Stimulated activated CD8-positive, alpha-beta memory T cell treated with anti-CD3 and anti-CD28 coated beads, Interleukin-12 subunit alpha, Interleukin-12 subunit beta, amount 100 ng/mL, for 4 hours (primary cell): ENCODE results near the gene HAVCR2.
"Not testable (repeated sequence)": the region's sequence is repeated elsewhere in the genome, so short reads cannot be mapped to it uniquely, and the experiment has no call there.

ENCODE experiments used
- DNase-seq: peaks from one replicate; pipeline ENCODE4 v3.0.0-alpha.2; 2020; ENCODE audit warnings: low read depth

HAVCR2 gene

GRCh38 chr5:157088342-157088990 is 20.4 kb downstream of the HAVCR2 start:
- DNase-seq: no peak

DNA sequence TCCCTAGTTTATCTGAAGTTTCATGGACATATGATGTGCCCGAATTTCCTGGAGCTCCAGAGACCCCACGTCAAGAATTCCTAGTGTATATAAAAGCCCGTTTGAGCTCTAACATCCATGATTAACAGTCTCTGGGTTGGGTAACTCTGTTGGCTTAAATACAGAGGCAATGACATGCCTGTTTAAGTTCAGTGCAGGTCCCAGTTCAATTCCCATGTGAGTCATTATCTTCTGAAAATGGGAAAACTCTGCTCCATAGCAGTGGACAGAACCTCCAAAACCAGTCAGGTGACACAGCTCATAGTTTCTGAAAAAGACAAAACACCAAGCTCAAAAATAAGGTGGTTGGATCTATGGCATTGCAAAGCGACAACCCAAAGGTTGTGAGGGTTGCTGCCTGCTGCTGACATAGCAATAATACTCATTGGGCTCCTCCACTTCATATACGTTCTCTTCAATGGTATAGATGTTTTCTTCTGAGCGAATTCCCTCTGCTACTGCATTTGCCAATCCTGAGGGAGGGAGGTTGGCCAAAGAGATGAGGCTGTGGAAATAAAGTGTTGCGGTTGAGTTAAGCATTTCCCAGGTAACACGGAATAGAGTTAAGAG is 22.0 kb downstream of the HAVCR2 start:
- DNase-seq: no peak

- DNase-seq: no peak
Observed at GRCh38 chr5:157085930-157086329, 22.9 kb downstream of the HAVCR2 start.

- DNase-seq: no peak
Observed at GRCh38 chr5:157080286-157080685, 28.6 kb downstream of the HAVCR2 start.

DNA sequence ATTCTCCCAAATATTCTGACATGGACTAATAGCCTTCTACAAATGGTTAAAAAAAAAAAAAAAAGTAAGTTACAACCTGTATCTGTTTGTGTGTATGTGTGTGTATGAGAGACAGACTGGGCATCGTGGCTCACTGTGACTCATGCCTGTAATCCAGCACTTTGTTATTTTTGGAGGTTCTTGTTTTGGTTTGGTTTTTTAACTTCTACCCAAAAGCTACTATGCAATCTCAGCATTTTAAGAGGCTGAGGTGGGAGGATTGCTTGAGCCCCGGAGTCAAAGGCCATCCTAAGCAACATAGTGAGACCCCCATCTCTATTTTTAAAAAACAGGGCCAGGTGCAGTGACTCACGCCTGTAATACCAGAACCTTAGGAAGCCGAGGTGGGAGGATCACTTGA is 32.3 kb downstream of the HAVCR2 start:
- DNase-seq: no peak

DNA sequence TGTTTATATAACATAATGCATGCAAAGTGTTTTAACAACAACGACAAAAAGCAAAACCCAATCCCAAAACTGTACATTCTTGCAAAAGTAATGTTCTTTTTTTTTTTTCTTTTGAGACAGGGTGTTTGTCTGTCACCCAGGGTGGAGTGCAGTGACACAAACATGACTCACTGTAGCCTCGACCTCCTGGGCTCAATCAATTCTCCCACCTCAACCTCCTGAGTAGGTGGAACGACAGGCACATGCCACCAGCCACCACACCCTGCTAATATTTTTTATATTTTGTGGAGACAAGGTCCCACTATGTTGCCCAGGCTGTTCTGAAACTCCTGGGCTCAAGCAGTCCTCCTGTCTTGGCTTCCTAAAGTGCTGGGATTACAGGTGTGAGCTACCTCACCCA is 36.3 kb downstream of the HAVCR2 start:
- peak; percentile 4 for DNase-seq

DNA sequence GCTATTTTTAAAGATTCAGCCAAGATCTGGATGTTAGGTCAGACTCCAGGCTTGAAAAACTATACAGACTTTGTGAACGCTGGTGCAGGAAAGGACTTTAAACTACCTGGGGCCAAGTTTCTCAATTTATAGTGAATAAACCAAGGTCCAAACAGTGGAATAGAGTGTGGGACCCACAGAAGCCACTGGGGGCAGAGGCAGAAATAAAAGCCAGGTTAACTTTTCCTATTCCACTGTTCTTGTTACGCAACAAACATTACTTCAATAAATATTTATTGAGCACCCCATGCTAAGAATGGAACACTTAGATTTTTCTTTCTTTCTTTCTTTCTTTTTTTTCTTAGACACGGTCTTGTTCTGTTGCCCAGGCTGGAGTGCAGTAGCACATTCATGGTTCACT is 38.9 kb downstream of the HAVCR2 start:
- DNase-seq: no peak

GRCh38 chr5:157068785-157069184 is 40.1 kb downstream of the HAVCR2 start:
- no peak for DNase-seq

GRCh38 chr5:157068339-157068738 is 40.5 kb downstream of the HAVCR2 start:
- DNase-seq: no peak

GRCh38 chr5:157067005-157067404 is 41.8 kb downstream of the HAVCR2 start:
- DNase-seq: no peak

DNA sequence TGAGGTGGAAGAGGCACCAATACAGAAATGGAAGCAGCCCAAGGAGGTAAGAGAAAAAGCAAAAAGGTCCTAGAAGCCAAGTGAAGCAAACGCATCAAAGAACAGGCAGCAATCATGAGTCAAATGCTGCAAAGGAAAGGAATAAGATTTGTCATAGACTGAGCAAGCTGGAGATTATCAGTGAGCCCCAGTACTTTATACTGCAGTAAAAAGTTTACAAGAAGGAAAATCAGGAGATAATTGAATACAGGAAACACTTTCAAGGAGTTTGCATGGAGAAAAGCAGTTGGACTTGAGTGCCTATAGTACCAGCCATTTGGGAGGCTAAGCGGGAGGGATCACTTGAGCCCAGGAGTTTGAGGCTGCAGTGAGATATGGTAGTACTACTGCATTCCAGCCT is 42.8 kb downstream of the HAVCR2 start:
- DNase-seq: no peak

DNA sequence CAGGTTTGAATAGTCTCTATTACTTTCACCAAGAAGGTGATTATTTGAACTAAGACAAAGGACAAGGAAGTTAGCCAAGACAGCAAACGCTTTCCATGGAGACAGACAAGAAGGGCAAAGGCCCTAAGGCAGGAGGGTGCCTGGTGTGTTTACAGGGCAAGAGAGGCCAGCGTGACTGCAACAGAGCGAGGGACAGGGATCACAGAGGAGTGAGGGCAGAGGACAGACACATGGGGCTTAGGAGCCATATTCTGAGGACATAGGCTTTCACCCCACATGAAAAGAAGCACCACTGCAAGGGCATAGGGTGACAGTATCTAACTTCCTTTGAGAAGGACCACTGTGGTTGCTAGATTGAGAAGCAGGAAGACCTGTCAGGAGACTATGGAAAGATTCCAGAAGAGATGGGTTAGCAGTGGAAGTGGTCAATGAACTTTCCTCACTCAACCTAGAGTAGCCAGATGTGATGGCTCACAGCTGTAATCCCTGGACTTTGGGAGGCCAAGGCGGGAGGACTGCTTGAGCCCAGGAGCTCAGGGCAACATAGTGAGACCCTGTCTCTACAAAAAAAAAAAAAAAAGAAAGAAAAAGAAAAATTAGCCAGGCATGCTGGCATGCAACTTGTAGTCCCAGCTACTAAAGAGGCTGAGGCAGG is 44.9 kb downstream of the HAVCR2 start:
- no peak for DNase-seq

GRCh38 chr5:157059891-157060290 is 49.0 kb downstream of the HAVCR2 start:
- no peak for DNase-seq

DNA sequence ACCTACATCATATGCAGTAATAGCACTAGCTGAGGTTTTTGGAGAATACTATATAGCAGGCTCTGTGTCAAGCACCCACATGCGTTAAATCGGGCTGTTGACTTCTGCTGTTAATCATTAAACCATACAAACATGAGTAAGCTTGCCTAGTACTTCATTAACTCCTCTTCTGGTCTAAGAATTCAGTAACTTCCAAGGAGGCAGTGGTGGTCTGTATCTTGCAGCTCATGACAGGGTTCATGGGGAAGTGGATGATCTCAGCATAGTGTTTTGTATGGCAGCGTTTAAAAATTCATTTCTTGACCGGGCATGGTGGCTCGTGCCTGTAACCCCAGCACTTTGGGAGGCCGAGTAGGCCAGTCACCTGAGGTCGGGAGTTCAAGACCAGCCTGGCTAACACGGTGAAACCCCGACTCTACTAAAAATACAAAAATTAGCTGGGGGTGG is 49.7 kb downstream of the HAVCR2 start, which contains the start of gene HAVCR1:
Gene HAVCR1 (minus strand): TSS at position 24 of the 447 bp plus-strand sequence. CDS start 1,173 bp downstream, outside the sequence.
- no peak for DNase-seq

DNA sequence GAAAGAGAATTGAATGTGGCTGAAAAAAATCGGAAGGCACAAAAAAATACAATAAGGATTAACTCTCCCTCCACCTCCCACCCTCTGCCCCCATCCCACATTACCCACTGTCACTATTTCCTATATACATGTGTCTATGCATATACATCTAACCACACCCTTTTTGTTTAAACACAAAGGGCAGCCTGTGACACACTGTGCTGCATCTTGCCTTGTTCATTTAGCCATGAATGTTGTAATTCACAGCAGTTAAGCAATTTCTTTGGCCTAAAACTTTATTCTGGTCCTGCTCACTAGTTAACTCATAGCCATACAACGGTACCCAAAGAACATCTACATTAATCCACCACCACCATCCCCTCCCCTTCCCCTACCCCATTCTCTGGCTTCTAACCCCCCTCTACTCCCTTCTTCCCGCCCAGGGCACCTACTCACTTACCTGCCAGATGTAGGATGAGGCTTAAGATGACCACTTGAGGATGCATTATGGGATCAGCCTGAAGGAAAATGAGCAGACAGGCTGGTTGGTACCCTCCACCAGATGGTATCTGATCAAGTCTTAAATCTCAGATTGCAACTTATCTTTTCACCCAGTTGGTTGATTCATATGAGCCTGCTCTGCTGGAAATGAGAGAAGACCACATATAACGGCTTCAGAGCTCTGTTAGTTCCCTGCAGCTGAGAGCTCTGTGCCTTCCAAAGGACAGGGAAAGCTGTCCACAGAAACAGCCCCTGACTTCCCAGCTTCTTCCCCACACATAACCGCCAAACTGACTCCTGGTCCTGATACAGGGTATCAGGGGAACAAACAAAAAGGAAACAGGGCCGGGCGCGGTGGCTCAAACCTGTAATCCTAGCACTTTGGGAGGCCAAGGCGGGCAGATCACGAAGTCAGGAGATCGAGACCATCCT is 51.1 kb downstream of the HAVCR2 start:
- no peak for DNase-seq

DNA sequence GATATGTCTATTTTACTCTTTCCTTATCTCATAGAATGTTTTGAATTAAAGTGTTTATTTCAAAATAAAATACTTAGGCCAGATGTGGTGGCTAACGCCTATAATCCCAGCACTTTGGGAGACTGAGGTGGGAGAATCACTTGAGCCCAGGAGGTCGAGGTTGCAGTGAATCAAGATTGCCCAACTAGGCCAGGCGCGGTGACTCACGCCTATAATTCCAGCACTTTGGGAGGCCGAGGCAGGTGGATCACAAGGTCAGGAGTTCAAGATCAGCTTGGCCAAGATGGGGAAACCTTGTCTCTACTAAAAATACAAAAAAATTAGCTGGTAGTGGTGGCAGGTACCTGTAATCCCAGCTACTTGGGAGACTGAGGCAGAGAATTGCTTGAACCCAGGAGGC is 52.0 kb downstream of the HAVCR2 start:
- not testable (repeated sequence) for DNase-seq

DNA sequence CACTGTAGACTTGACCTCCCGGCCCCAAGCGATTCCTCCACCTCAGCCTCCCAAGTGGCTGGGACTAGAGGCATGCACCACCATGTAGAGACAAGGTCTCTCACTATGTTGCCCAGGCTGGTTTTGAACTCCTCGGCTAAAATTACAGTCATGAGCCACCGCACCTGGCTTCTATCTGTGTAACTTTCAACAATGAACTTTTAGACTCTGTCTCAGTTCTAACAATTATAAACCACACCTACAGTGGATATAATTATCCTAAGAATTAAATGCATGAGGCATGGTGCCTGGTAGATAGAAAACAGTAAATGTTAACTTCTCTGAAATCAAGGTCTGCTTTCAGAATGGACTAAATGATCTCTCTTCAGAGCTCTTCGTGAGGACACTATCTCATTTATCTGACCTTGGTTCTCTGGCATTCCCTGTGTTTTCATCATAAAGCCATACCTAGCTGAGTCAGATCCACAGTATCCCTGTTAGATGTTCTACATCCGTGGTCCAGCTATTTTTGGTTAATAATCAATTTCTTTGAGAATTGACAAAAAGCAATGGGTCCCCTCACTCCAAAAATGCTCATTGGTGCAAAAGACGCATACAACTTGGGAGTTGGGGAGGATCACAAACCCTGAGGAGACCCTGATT is 57.1 kb downstream of the HAVCR2 start:
- DNase-seq: no peak

GRCh38 chr5:157050050-157050449 is 58.8 kb downstream of the HAVCR2 start:
- no peak for DNase-seq

- DNase-seq: no peak
Observed at GRCh38 chr5:157049605-157050004, 59.2 kb downstream of the HAVCR2 start.

DNA sequence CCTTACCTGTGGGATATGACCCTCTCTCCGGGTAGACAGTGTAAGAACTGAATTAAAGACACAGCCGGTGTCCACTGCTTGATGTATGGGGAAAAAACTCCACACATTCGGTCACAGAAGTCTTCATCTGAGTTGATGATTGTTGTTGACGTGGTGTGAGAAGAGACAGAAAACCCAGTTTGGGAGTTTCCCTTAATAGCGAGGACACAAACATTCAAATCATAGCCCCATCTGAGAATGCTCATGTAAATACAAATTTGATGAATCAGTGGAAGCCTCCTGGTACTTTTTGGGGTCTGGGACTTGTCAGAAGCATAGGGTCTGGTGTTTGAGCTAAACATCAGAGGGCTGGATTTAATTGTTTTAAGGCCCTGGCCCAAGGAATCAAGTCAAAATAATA is 60.9 kb downstream of the HAVCR2 start:
- DNase-seq: no peak

DNA sequence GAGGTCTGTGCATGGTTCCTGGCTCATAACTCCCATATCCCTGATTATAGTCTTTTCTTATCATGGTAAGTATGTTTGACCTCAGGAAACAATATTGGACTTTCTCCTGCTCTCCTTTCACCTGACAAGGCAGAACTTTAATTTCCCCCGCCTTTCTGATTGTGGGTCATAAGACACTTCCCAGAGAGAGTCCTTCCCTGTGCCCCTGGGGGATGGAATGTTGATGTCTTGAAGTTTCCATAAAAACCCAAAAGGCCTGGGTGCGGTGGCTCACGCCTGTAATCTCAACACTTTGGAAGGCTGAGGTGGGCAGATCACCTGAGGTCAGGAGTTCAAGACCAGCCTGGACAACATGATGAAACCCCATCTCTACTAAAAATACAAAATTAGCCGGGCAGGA is 61.8 kb downstream of the HAVCR2 start:
- not testable (repeated sequence) for DNase-seq

- no peak for DNase-seq
Observed at GRCh38 chr5:157046041-157046440, 62.8 kb downstream of the HAVCR2 start.
